HG02884 (cell line): ENCODE measurements around the gene KCTD14.
"Not testable (repeated sequence)": the region's sequence is repeated elsewhere in the genome, so short reads cannot be mapped to it uniquely, and the experiment has no call there.

ENCODE experiments used
- ATAC-seq: cut with Tn5 transposase; IDR thresholded peaks from one replicate; pipeline ENCODE4 v1.9.1; 2021; ENCODE audit warnings: mild to moderate bottlenecking, moderate library complexity; ENCODE audit not compliant: unreplicated experiment

The KCTD14 gene

GRCh38 chr11:78025378-78025777 lies 2.3 kb upstream of the KCTD14 start:
- no peak for ATAC-seq

DNA sequence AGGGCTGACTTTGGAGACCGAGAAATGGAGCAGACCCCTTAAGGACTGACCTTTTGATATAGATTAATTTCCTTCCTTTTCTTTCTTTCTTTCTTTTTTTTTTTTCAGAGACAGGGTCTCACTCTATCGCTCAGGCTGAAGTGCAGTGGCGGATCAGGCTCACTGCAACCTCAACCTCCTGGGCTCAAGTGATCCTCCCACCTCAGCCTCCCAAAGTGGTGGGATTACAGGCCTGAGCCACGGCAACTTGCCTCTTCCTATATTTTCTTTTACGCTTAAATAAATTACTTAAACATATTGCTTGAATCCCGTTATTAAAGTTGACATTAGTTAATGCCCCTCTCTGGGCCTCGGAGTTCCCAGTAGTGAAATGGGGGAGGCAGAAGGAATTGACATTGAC lies 350 bp upstream of the KCTD14 start:
- ATAC-seq: no peak

DNA sequence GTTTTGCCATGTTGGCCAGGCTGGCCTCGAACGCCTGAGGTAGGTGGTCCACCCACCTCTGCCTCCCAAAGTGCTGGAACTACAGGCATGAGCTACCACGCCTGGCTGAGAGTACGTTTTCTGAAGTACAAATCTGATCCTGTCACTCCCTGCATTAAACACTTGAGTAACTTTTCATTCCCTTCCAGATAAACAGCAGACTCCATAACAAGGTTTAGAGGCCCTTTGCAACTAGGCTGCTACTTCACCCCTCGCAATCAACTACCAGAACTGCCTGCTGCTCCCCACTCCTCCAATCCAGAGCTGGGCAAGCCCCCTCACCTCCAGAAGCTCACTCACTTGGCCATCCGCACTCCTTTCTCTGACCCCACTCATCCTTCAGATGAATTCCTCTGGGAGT lies 1.5 kb downstream of the KCTD14 start:
- no peak for ATAC-seq

DNA sequence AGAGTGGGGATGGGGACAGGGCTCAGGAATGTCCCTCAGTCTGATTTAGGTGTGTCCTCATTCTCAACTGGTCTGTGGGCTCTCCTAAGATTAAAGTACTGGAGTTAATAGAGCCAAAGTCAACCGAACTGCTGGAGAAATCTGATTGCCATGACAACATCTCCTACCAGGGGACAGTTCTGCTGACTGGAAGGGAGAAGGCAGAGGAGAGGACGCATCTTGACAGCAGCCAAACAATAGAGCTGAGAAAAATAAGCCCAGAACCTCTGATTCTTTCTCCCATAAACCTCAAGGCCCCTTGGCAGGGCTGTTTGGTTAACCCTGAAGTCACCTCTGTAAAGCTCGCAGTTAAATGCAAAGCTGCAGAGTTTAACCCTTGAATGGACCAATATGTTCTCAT lies 2.8 kb downstream of the KCTD14 start:
- no peak for ATAC-seq

DNA sequence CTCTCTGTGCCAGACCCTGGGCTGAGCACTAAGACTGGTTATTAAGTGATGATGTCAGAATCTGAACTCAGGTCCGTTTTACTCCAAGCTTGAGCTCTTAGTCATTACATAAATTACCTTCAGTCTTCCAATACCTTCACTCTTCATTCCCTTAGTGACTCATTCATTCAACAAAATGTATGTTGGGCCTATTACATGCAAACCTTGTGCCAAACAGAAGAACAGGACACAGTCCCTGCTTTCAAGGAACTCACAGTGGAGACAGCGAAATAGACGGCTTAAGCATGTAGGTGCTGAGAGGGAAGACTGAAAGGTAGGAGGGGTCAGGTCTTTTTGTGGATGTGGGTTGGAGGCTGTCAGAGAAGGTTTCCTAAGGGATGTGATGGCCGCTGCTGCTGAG lies 3.3 kb downstream of the KCTD14 start:
- ATAC-seq: no peak

GRCh38 chr11:78015878-78016277 lies 7.2 kb downstream of the KCTD14 start:
- no peak for ATAC-seq

GRCh38 chr11:78014937-78015520 lies 8.0 kb downstream of the KCTD14 start:
- not testable (repeated sequence) for ATAC-seq

DNA sequence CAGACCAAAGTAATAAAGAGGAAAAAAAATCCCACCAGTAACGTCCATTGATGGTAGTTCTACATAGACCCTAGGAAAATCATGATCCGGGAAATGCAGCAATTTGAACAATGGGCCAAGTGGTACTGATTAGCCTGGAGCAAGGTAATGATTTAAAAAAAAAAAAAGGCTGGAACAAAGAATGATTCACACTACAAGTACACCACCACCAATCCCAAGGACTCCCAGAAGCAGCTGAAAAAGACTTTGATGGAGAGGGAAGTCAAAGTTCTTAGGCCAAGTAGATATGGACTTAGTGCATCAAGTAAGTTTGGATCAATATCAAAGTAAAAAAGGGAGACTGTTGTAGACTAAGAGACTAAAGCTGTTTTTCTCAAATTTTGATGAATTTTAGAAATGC lies 11.8 kb downstream of the KCTD14 start:
- ATAC-seq: no peak

DNA sequence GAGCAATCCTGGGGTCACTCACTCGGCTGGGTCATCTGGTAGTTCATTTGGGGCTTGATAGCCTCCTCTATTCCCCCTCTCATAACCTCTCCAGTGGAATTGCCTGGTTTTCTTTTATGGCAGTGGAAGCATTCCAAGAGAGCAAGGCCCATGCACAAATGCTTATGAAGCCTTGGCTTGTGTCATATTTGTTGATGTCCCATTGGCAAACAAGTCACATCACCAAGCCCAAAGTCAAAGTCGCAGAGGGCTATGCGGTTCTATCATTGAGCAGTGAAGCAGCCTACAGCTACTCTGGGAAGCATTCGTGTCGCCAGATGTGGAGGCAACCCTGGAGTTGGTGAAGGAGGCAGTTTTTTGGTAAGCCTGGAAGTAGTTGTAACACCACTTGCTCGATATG lies 12.3 kb downstream of the KCTD14 start:
- no peak for ATAC-seq

GRCh38 chr11:78010304-78010703 lies 12.8 kb downstream of the KCTD14 start:
- no peak for ATAC-seq

GRCh38 chr11:78009062-78009461 lies 14.0 kb downstream of the KCTD14 start:
- ATAC-seq: no peak

DNA sequence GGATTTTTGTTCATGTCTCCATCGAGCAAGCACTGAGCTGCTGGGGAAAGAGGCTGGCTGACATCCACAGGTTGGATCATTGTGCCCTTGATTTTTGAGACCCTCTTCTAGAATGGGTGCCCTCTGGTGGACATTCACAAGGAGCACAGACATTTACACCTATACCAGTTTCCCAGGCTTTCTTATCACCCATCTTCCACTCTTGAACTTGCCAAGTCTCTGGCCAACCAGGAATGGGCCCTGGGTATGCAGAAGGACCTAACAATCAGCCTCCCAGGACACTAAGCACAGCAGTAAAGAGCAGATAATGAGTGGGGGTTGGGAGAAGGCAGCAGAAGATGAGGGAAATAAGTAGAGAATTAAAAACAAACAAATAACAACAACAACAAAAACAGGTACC lies 22.9 kb downstream of the KCTD14 start:
- ATAC-seq: no peak

GRCh38 chr11:77999446-78000030 lies 23.5 kb downstream of the KCTD14 start:
- ATAC-seq: no peak

- peak; percentile 99 for ATAC-seq
Measured at GRCh38 chr11:77994434-77995362, 28.4 kb downstream of the KCTD14 start, which contains the start of gene INTS4. TSS of gene INTS4 (minus strand) at chr11:77994668. CDS start at chr11:77994643, 25 bp downstream.

DNA sequence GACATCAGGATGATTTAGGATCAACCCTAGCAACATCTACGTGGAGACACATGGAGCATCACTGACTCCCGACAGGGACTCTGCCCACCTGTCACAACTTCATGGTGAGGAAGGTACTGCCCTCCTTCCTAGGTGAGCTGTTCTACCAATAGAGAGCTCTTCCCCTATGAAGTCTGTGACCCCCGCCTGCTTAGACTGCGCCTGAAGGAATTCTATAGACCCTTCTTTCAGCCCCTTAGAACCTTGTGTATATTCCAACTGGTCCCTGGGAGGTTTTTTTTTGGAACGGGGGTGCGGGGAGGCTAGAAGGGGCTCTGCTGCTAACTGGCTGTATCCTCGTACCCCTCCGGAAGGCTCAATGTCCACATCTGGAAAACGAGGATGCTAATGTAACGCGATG lies 29.2 kb downstream of the KCTD14 start:
- no peak for ATAC-seq

DNA sequence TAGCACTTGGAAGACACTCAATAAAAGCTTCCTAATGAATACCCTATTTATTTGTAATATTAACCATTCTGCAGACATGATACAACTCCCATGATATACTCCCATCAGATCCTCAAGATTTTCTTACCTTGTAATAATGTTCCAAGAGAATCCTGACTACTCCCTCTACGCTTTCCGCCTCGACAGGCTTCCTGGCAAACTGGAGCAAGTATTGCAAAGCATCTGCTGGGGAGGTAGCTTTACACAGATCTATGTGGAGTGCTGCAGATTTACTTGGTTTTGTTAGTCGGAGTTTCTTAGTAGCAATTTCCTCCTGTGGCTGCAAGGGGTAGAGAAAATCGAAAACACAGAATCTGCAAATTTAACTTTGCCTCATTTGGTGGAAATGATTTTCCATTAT lies 32.1 kb downstream of the KCTD14 start:
- no peak for ATAC-seq

- not testable (repeated sequence) for ATAC-seq
Measured at GRCh38 chr11:77986456-77986855, 36.6 kb downstream of the KCTD14 start.

GRCh38 chr11:77981346-77981947 lies 41.6 kb downstream of the KCTD14 start:
- ATAC-seq: no peak

DNA sequence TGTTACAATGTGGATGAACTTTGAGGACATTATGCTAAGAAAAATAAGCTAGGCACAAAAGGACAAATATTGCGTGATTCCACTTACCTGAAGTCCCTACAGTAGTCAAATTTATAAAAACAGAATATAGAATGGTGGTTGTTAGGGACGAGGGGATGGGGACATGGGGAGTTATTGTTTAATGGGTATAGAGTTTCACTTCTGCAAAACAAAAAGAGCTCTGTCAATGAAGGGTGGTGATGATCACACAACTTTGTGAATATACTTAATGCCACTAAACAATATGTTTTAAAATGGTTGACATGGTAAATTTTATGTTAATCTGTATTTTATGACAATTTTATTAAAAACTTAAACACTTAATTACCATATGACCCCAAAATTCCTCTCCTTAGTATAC lies 54.7 kb downstream of the KCTD14 start:
- no peak for ATAC-seq

- ATAC-seq: no peak
Measured at GRCh38 chr11:77967753-77968152, 55.3 kb downstream of the KCTD14 start.

DNA sequence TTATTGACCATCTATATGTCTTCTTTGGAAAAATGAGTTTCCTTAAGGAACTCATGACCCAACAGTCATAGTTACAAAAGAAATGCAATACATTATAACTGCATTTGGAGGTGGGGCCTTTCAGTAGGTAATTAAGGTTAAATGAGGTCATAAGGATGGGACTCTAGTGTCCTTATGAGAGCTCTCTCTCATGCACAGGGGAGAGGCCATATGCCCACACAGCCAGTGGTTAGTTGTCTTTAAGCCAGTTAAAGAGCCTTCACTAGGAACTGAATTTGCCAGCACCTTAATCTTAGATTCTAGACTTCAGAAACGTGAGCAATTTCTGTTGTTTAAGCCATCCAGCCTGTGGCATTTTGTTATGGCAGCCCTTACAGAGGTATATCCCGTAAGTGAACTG lies 56.0 kb downstream of the KCTD14 start:
- ATAC-seq: no peak

DNA sequence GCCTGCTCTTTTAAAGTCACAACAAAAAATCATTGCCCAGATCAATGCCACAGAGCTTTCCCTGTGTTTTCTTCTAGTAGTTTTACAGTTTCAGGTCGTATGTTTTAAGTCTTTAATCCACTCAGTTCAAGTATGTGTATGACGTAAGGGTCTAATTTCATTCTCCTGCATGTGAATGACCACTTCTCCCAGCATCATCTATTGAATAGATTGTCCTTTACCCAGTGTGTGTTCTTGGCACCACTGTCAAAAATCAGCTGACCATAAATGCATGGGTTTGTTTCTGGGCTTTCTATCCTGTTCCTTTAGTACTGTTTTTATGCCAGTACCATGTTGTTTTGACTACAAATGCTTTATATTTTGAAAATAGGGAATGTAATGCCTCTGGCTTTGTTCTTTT lies 56.7 kb downstream of the KCTD14 start:
- ATAC-seq: no peak
